SK-N-SH treated with all-trans-retinoic acid at 6 μM for 48 hours (cell line): Measurements from ENCODE around the gene DOCK7.

Experiments
- CSDC2 ChIP-seq: fragments of 250-450 bp; sonication (Bioruptor Pico); IDR thresholded peaks from 2 replicates; pipeline ENCODE4 v1.5.0; 2020; ENCODE audit warnings: mild to moderate bottlenecking, moderate library complexity
- ISL1 ChIP-seq: fragments of 250-450 bp; sonication (Bioruptor Pico); IDR thresholded peaks from 2 replicates; pipeline ENCODE4 v2.1.2; 2022; ENCODE audit warnings: mild to moderate bottlenecking, moderate library complexity
- ZFP3 ChIP-seq: fragments of 250-450 bp; sonication (Bioruptor Pico); IDR thresholded peaks from 2 replicates; pipeline ENCODE4 v1.5.0; 2020; ENCODE audit warnings: mild to moderate bottlenecking, moderate library complexity
- ZFP30 ChIP-seq: fragments of 450-650 bp; formaldehyde crosslinking; IDR thresholded peaks from 2 replicates; pipeline ENCODE4 v1.5.0; 2022; ENCODE audit warnings: mild to moderate bottlenecking, moderate library complexity

GRCh38 chr1:62687903-62688686 is at the start of gene DOCK7:
- TF ChIP-seq ZFP30 (CRISPR knock-in tag): no peak
- TF ChIP-seq ZFP3 (CRISPR knock-in tag): peak; percentile 79
- no peak for TF ChIP-seq ISL1 (CRISPR knock-in tag)
- TF ChIP-seq CSDC2: no peak
